KOPT-K1 (cell line): ENCODE data around the gene PCDHGA11.
"Not testable (repeated sequence)": the region's sequence is repeated elsewhere in the genome, so short reads cannot be mapped to it uniquely, and the experiment has no call there.

Source experiments
- H3K27ac ChIP-seq: fragments of 200-600 bp; sonication (generic); 2 replicates; pipeline ENCODE4 v1.5.1; 2016; ENCODE audit warnings: antibody characterized with exemption, mild to moderate bottlenecking, low read depth, low read length; ENCODE audit not compliant: poor library complexity, severe bottlenecking
- H3K36me3 ChIP-seq: fragments of 200-600 bp; sonication (generic); 2 replicates; pipeline ENCODE4 v1.5.1; 2017; ENCODE audit warnings: antibody characterized with exemption, mild to moderate bottlenecking, low read length, moderate library complexity; ENCODE audit not compliant: insufficient read depth
- H3K9me3 ChIP-seq: fragments of 200-600 bp; sonication (generic); 2 replicates; pipeline ENCODE4 v1.5.1; 2017; ENCODE audit warnings: antibody characterized with exemption, low read length, mild to moderate bottlenecking; ENCODE audit not compliant: insufficient read depth, poor library complexity, severe bottlenecking

PCDHGA11 gene

GRCh38 chr5:141392429-141393198 is 28.2 kb upstream of the PCDHGA11 start, which contains the start of gene PCDHGA8:
Gene PCDHGA8 (plus strand): TSS chr5:141392633. CDS start chr5:141392814, 181 bp downstream.
- Histone ChIP-seq H3K27ac (no peak within 1 kb of the TSS), H3K9me3 (no peaks in the 10 kb centered on the region)

GRCh38 chr5:141393267-141393666 is 27.6 kb upstream of the PCDHGA11 start:
- H3K9me3 ChIP-seq, result no peaks in the 10 kb centered on the region

More at GRCh38 chr5:141392429-141393198, 28.2 kb upstream of the PCDHGA11 start, which contains the start of gene PCDHGA8:
- no peaks in the 10 kb centered on the region for H3K36me3 ChIP-seq

GRCh38 chr5:141394401-141395187 is 26.3 kb upstream of the PCDHGA11 start:
- H3K36me3 ChIP-seq, H3K27ac ChIP-seq, H3K9me3 ChIP-seq: not testable (repeated sequence)

More at GRCh38 chr5:141393267-141393666, 27.6 kb upstream of the PCDHGA11 start:
- H3K27ac ChIP-seq, result no peak overlapping the region
- H3K36me3 ChIP-seq, result no peaks in the 10 kb centered on the region

- not testable (repeated sequence) for H3K27ac ChIP-seq, H3K9me3 ChIP-seq, H3K36me3 ChIP-seq
Measured at GRCh38 chr5:141397756-141398551, 22.9 kb upstream of the PCDHGA11 start, which contains the start of gene PCDHGB5. Gene PCDHGB5 (plus strand): TSS chr5:141397947. CDS start chr5:141398128, 181 bp downstream.

- peaks cover 3% of the 10 kb centered on the region for H3K9me3 ChIP-seq
- no peak overlapping the region for H3K27ac ChIP-seq
- no peaks in the 10 kb centered on the region for H3K36me3 ChIP-seq
Measured at GRCh38 chr5:141398608-141399007, 22.2 kb upstream of the PCDHGA11 start.

GRCh38 chr5:141399555-141400258 is 21.1 kb upstream of the PCDHGA11 start:
- H3K27ac ChIP-seq, result no peak overlapping the region
- H3K9me3 ChIP-seq, result peaks cover 3% of the 10 kb centered on the region
- no peaks in the 10 kb centered on the region for H3K36me3 ChIP-seq

- no peaks in the 10 kb centered on the region for H3K36me3 ChIP-seq
- peaks cover 3% of the 10 kb centered on the region for H3K9me3 ChIP-seq
- no peak within 1 kb of the TSS for H3K27ac ChIP-seq
Measured at GRCh38 chr5:141402553-141403243, 18.2 kb upstream of the PCDHGA11 start, which contains the start of gene PCDHGA9. Gene PCDHGA9 (plus strand): TSS chr5:141402778. CDS start chr5:141402953, 175 bp downstream.

GRCh38 chr5:141403387-141403786 is 17.5 kb upstream of the PCDHGA11 start:
- no peak overlapping the region for H3K27ac ChIP-seq
- H3K9me3 ChIP-seq, result peaks cover 3% of the 10 kb centered on the region
- H3K36me3 ChIP-seq, result no peaks in the 10 kb centered on the region

- H3K36me3 ChIP-seq, H3K27ac ChIP-seq, H3K9me3 ChIP-seq: not testable (repeated sequence)
Measured at GRCh38 chr5:141407790-141408505, 12.9 kb upstream of the PCDHGA11 start, which contains the start of gene PCDHGB6. Gene PCDHGB6 (plus strand): TSS chr5:141408021. CDS start chr5:141408203, 182 bp downstream.

- Histone ChIP-seq H3K27ac (no peak overlapping the region), H3K9me3 (no peaks in the 10 kb centered on the region), H3K36me3 (no peaks in the 10 kb centered on the region)
Measured at GRCh38 chr5:141409598-141410306, 11.1 kb upstream of the PCDHGA11 start.

GRCh38 chr5:141411575-141411974 is 9.3 kb upstream of the PCDHGA11 start:
- no peaks in the 10 kb centered on the region for H3K9me3 ChIP-seq
- no peak overlapping the region for H3K27ac ChIP-seq
- H3K36me3 ChIP-seq, result no peaks in the 10 kb centered on the region

GRCh38 chr5:141412854-141413539 is 7.9 kb upstream of the PCDHGA11 start, which contains the start of gene PCDHGA10:
Gene PCDHGA10 (plus strand): TSS chr5:141412987. CDS start chr5:141413176, 189 bp downstream.
- no peak within 1 kb of the TSS for H3K27ac ChIP-seq
- no peaks in the 10 kb centered on the region for H3K36me3 ChIP-seq
- no peaks in the 10 kb centered on the region for H3K9me3 ChIP-seq
